Esophagus muscularis mucosa (tissue), 3 donors: ENCODE results near the gene PPCS.

ENCODE experiments used
- POLR2A ChIP-seq: fragments of 450-650 bp; IDR thresholded peaks from one replicate; pipeline ENCODE4 v1.6.1; 2017; ENCODE audit warnings: antibody characterized with exemption, moderate library complexity, mild to moderate bottlenecking, low read depth
- POLR2AphosphoS5 ChIP-seq, 2 donors: sonication (generic); formaldehyde crosslinking; IDR thresholded peaks; one replicate each; pipeline ENCODE4 v1.6.1; 2017; ENCODE audit warnings: antibody characterized with exemption in 2 of 2
- TF ChIP-seq, protein P1 (sequence below), 3 experiments: fragments of 200-600 bp in 2 of 3; fragments of 450-650 bp in 1 of 3; sonication (generic) in 2 of 3; IDR thresholded peaks; one replicate each; pipeline ENCODE4 v1.5.1; 2017 to 2019; ENCODE audit warnings: antibody characterized with exemption in 3 of 3, mild to moderate bottlenecking in 2 of 3, moderate library complexity in 1 of 3

DNA sequence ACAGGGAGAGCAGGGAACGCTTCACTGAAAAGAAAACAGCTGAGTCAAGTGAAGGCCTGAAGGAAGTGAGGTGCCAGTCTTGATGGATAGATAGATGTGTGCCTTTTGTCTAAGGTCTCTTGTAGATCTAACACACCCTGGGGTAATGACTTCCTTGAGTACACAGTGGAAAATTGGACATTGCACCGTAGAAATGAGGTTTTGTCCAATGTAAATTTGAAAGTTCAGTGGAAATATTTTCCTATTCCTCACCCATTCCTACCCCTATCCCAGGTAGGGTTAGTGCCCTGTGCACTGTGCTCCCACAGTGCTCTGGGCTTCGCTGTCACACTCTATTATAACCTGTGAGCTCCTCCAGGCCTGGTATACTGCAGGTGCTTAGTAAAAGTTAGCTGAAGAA lies 24.8 kb upstream of the PPCS start:
- TF ChIP-seq, protein P1, sequence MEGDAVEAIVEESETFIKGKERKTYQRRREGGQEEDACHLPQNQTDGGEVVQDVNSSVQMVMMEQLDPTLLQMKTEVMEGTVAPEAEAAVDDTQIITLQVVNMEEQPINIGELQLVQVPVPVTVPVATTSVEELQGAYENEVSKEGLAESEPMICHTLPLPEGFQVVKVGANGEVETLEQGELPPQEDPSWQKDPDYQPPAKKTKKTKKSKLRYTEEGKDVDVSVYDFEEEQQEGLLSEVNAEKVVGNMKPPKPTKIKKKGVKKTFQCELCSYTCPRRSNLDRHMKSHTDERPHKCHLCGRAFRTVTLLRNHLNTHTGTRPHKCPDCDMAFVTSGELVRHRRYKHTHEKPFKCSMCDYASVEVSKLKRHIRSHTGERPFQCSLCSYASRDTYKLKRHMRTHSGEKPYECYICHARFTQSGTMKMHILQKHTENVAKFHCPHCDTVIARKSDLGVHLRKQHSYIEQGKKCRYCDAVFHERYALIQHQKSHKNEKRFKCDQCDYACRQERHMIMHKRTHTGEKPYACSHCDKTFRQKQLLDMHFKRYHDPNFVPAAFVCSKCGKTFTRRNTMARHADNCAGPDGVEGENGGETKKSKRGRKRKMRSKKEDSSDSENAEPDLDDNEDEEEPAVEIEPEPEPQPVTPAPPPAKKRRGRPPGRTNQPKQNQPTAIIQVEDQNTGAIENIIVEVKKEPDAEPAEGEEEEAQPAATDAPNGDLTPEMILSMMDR (IDR thresholded peaks at IDR 0.05), result no peak
- TF ChIP-seq POLR2AphosphoS5 (IDR thresholded peaks at IDR 0.05), result no peak
- TF ChIP-seq POLR2A, result no peak
